HUDEP-2 (cell line): ENCODE data around the gene UPK2.

Source experiments
- DNase-seq, 76 experiments: peaks; one replicate each; lab custom pipeline; 2025; ENCODE audit not compliant: unreplicated experiment in 76 of 76; lab: John Stamatoyannopoulos, UW

The UPK2 gene

DNA sequence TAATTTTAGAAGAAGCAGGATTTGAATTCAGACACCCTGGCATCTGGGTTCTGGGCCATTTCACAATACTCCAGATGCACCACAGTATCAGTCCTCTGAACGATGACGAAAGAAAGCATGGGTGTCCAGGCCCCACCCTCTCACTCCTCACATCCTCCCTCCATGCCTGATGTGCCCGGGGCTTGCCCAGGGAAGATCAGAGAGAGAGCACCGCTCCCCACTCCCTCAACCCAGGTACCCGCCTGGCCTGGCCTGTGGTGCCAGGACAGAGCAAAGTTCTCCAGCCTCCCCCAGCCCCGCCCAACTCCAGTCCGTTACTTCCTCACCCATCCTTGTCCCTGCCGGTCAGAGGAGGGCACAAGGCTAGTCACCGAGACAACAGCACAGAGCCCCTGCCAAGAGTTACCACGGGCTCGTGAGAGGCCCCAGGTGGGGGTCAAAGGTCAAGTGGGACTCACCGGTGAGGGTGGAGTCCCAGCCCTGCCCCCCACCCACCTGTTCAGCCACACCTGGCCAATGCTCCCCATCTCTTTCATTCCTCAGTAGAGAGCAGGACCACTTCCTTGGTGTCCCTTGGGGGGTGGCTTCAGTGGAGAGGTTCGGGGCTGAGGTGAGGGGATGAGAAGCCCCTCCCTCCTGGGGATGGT, 38.5 kb upstream of the UPK2 start:
- peak in 1 of 76 experiments; percentile 10 for DNase-seq

- DNase-seq = peak in 1 of 76 experiments; percentile 9
These were observed 37.9 kb upstream of the UPK2 start for GRCh38 chr11:118918128-118918685.

DNA sequence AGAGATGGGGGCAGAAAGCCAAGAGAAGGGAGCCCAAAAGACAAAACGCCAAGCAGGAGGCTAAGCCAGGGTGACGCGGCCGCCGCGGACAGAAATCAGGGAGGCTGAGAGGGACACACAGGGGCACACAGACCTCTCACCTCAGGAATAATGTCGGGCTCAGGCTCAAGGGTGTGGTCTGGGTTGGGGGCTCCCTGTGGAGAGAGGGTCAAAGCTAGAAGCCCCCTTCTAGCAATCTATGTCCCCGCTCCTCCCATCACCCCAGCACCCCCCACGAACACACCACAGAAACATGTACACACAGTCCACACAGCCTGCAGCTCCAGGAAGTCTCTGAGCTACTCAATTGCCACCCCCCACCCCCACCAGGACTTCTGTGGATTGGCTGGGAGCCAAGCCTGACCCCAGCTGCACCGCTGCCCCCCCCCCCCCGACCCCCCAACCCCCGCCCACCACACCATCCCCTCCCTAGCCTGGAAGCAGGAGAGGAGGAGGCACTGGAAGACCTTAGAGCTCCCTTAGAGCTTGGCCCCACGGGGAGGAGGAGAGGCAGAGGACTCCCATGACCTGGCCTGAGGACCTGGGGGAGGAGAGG, 37.3 kb upstream of the UPK2 start:
- no peak for DNase-seq

DNA sequence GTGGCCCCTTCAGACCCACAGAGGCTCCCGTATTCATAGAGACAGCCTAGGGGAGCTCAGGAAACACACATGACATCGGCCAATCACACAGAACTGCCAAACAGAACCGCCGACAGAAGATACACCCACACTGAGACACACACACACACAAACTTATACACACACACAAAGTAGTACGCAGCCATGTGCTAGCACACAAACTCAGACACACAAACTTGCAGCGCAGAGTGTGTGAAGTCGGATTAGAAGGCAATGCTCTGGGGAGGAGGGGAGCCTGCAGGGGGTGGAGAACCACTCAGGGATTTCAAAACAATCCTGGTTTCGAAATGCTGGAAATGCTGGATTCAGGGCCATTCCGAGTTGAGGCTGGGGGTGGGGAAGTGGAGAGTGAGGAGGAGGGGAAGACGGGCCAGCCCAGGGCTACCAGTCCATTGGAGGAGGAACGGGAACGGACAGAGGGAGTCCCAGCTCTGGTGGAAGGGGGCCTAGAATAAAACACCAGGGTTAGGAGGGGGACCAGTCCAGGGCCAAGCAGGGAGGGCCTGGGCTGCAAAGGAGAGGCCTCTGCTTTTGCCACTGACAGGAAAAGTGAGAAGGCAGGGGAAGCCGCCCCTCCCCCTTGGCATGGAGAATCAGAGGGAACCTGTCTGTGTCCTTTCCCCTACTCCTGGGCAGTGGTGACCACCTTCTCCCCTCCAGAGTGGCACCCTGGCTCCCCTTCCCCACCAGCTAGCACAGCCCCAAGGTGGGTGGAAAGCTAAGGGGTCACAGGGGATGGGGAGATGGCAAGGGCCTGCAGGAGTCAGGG, 34.8 kb upstream of the UPK2 start:
- DNase-seq = no peak

DNA sequence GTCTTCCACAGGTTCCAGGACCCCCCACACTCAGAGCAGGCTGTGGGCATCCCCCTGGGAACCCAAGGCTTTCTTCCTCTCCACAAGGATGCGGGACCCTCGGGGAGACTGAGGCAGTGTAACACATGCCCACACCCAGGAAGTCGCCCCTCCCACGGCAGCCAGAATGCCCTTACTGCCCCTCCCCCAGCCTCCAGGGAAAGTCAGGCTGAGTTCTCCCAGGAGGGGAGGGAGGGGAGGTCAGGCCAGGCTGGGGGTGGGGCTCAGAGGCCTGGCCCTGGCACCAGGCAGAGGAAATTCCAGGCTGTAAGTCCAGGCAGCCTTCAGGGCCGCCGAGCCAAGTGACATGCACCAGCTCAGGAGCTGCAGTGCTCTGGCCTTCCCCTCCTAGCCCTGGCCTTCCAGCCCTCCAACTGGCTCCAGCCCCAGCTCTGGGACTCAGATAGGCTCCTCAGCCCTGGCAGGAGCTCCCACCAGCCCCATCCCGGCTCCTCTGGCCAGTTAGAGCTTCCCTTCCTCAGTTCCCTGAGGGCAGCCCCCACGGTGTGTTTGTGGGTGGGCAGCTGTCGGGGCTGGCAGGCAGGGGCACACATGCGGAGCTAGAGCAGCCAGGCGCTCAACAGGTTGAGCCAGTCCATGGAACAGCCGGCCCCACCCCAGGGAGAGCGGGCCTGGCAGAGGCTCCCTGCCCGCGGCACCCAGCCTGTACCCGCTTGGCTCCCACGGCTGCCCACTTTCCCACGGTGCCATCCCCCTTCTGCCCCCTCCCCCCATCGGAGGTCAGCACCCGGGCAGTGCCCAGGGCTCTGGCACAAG, 34.0 kb upstream of the UPK2 start:
- no peak for DNase-seq

GRCh38 chr11:118922745-118923627, 33.1 kb upstream of the UPK2 start:
- no peak for DNase-seq

GRCh38 chr11:118923721-118924587, 32.1 kb upstream of the UPK2 start:
- DNase-seq = no peak

- DNase-seq = peak in 6 of 76 experiments; percentile 11 to 31 (median 16)
These were observed 31.2 kb upstream of the UPK2 start for GRCh38 chr11:118924591-118925585.

DNA sequence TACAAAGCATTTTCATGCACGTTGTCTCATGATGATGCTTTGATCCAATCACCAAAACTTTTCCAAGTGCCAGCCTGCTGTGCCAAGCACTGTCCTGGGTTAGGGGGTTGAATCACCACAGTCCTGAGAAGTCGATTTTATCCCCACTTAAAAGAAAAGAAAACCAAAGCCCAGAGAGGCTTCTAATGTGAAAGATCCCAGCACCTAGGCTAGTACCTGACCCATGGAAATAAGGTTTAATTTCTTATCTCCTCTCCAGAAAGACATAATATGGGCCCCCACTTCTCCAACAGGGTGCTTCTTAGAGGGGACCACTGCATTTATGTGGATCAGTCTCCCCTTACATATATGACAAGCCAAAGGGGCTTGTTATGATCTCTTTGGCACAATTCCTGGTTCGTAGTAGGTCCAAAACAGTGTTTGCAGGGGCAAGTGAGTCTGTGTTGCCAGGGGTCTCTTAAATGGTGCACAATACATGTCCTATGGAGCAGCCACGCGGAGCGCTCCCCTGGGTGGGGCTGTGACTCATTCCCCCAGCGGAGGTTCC, 28.5 kb upstream of the UPK2 start:
- no peak for DNase-seq

- peak in 75 of 76 experiments; percentile 26 to 90 (median 76) for DNase-seq
These were observed 27.8 kb upstream of the UPK2 start for GRCh38 chr11:118928101-118928869.

DNA sequence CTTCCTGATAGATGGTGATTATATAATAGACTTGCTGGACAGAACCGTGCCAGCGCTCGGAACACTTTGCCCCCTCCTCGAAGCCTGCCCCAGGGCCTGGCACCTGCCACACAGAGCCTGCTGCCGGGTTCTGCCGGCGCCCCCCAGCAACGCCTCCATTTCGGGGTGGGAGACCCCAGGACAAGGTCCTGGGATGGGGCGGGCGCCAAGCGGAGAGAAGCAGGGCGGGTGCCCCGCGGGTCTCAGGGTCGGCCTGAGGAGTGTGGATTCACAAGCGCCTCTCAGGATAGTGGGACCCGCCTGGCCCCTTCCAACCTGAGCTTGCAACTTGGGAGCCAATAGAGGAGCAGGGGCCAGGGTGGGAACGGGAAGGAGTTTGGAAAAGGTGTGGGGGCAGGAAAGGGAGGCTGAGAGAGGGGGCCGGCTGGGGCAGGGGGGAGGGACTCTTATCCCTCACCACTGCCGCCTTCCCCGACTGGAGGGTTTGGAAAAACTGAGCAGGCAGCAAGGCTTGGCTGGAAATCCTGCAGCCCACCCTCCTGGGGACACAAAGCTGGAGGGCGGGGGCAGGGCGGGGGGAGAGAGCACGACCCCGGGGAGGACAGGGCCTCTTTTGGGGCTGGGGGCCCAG, 27.1 kb upstream of the UPK2 start:
- peak in 28 of 76 experiments; percentile 13 to 73 (median 35) for DNase-seq

DNA sequence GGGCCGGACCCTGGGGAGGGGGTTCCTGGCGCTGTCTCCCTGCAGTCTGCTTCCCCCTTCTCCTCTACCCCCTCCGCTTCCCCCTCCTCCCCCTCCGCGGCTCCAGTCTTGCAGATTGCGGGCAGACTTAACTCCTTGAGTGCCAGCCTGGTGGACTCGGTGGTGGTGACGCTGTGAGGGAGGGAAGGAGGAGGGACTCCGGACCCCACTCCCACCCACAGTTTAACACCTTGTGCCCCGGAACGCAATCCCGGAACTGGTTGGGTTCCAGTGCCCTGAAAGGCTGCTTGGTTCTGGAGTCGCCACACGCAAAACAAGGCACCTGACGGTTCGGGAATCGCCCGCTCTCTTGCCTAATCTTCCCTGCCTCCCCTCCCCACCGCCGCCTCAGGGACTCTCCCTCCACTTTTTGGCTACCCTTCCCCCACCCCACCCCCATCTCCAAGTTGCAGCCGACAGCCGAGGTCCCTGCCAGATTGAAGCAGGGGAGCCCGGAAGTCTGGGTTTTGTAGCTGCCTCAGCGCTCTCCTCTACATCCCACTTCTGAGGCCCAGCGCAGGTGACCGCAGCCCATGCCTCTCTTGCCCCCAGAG, 26.5 kb upstream of the UPK2 start:
- peak in 23 of 76 experiments; percentile 12 to 46 (median 27) for DNase-seq

DNA sequence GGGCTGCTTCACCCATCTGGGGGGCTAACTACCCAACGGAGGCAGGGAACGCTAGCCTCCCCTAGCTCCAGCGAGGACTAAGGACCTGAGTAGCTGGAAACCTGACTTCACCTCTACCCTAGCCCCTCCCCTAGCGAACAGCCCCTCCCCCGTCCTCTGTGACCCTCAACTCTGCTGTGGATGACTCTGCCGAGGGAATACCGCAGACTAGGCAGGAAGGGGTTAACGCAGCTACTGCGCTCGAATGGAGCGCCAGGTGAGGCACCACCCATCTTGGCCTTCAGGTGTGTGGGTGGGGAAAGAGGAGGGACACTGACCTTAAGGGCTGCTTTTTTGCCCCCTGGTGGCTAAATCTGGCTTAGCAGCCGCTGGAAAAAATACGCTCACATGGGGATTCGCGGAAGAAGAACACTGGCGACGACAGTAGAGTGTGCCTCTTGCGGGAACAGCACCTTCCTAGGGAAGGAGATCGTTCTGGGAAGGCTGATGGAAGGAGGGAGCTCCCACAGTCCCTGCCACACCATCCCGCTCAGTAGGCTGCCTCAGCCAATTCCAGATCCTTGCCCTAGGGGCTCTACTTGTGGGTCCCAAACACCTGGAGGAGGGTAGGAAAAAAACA, 25.9 kb upstream of the UPK2 start:
- DNase-seq = peak in 63 of 76 experiments; percentile 7 to 79 (median 51)

DNA sequence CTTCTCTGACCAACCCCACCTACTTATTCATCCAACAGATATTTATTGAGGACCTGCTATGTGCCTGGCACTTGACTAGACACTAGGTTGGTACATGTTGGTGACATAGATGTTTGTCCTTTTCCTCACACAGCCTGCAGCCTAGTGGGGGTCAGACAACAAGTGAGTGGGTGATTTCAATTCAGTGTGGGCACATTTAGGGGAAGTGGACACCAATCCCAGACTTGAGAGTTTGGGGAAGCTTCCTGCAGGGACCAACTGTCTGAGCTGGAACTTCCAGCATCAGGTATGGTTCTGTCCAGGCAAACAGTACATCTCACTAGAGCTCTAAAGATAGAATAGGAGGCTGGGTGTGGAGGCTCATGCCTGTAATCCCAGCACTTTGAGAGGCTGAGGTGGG, 24.5 kb upstream of the UPK2 start:
- DNase-seq = no peak

GRCh38 chr11:118933486-118933885, 22.6 kb upstream of the UPK2 start:
- no peak for DNase-seq
